NOMO-1 treated with DMSO at 0.1 percent for 48 hours (cell line): ENCODE measurements around the gene TGFBR3L.

Experiments used
- DNase-seq: peaks from one replicate; lab custom pipeline; 2025; ENCODE audit not compliant: unreplicated experiment; lab: John Stamatoyannopoulos, UW

Gene TGFBR3L

DNA sequence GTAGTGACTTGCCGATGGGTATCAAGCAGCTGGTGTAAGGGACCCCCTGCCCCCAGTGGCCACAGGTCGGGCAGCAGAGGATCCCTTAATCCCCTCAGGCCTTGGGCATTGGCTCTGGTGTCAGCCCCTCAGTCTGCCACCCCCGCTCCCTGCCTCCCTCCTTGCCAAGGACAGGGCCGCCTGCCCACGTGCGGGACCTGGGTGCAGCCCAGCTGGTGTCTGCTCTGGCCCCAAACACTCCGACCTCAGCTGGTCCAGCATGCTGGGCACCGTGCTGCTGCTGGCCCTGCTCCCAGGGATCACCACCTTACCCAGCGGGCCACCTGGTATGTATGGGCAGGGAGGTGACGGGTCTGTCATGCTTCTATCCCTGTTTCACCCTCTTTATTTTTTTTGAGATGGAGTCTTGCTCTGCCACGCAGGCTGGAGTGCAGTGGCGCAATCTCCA lies at the start of gene TGFBR3L:
Gene TGFBR3L, plus strand, starts transcription at position 233 of the 448 bp plus-strand sequence.
- no peak for DNase-seq

DNA sequence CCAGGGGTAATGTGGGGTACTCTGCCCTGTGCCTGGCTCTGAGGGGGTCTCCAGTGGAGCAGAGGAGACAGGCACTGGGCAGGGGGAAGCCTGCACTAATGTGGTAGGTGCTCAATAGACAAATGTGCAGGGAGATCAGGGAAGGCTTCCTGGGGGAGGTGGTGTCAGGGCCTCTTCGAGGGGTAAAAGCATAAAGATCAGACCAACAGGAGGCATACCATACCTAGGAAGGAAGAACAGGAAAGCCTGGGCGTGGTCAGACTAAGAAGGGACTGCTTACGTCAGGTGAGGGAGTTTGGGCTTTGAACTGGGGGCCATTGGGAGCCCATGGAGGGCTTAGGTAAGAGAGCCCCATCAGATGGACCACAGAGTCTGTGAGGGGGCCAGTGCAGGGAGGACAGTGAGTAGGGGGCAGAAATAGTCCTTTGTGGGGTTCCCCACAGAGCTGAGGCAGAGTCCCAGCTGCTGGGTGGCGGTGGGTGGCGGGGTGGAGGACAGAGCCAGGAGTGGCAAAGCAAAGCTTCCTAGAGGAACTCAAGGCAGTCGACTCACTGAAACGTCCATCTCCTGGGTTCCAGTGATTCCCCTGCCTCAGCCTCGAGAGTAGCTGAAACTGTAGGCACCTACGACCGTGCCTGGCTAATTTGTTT lies 49.2 kb upstream of the TGFBR3L start:
- DNase-seq = no peak

DNA sequence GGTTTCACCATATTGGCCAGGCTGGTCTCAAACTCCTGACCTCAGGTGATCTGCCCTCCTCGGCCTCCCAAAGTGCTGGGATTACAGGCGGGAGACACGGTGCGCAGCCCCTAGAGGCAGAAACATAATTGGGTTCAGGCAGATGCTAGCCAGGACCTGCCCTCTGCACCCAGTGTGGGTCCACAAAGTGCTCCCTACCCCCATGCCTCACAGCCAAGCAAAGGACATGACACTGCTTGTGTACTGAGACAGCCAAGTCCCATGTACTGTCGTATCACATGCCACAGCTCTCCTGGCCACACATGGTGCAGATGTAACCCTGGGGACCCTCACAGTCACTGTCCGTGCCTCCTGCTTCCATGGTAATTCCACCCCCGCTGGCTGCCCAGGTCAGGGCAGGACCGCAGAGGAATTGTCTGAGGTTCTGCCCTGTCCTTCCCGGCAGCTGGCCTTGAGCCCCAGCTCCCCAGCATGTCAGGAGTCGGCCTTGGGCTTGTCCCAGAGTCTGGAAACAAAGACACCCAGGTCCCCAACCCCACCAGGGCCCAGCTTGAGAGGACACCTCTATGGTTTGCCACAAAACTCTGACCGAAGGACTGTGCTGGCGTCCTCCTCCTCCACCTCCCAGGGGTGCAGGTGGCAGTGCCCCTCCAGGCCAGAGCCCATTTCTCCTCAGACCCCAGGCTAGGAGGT lies 48.1 kb upstream of the TGFBR3L start:
- no peak for DNase-seq

DNA sequence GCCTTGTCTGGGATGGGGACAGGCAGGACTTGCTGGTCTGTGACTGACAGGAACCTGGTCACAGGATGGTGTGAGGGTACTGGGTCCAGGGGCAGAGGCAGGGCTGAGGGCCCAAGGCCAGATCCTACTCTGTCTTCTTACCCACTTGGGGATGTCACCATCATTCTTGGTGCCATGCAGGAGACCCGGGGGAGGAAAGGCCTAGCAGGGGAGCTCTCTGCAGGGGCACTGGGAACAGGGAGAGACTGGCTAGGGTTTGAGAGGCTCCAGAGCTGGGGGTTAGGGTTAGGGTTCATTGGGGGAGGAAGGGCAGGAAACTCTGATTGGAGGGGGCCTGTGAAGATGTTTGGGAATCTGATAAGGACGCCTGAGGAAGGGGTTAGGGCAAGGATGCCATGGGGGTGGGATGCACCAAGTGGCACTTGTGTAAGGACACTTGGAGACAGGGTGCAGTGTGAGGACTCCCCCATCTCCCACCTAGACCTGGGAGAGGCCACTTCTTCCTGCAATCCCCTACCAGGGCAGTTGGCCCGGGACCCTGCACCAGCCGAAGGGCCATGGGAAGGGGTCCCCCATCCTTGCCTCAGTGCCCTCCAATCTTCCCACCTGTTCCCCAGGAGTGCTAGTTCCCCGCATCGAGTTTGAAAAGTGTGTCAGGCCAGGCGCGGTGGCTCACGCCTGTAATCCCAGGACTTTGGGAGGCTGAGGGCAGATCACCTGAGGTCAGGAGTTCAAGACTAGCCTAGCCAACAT lies 47.4 kb upstream of the TGFBR3L start:
- no peak for DNase-seq

DNA sequence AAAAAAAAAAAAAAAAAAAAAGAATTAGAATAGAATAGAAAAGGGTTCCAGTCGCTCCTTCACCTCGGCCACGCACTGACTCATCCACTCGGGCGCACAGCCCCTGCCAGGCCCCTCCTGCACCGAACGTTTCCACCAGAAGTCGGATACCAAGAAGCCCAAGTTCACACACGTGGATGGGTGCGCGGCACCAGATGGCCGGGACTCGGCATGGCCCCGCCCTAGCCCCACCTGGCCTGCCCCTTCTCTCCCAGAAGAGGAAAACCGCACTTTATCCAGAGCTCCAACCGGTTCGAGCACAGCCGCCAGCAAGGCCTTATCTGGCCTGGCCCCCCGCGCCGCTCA lies 46.3 kb upstream of the TGFBR3L start:
- DNase-seq = no peak

GRCh38 chr19:7868671-7869452 lies 45.8 kb upstream of the TGFBR3L start:
- DNase-seq = peak; percentile 74

GRCh38 chr19:7869453-7869909 lies 45.1 kb upstream of the TGFBR3L start:
- DNase-seq = peak; percentile 65

- peak; percentile 72 for DNase-seq
Observed at GRCh38 chr19:7869910-7870511, 44.6 kb upstream of the TGFBR3L start.

- DNase-seq = peak; percentile 80
Observed at GRCh38 chr19:7870571-7871436, 43.8 kb upstream of the TGFBR3L start.

GRCh38 chr19:7871437-7872305 lies 43.0 kb upstream of the TGFBR3L start:
- peak; percentile 91 for DNase-seq

- DNase-seq = no peak
Observed at GRCh38 chr19:7872306-7873204, 42.1 kb upstream of the TGFBR3L start.

DNA sequence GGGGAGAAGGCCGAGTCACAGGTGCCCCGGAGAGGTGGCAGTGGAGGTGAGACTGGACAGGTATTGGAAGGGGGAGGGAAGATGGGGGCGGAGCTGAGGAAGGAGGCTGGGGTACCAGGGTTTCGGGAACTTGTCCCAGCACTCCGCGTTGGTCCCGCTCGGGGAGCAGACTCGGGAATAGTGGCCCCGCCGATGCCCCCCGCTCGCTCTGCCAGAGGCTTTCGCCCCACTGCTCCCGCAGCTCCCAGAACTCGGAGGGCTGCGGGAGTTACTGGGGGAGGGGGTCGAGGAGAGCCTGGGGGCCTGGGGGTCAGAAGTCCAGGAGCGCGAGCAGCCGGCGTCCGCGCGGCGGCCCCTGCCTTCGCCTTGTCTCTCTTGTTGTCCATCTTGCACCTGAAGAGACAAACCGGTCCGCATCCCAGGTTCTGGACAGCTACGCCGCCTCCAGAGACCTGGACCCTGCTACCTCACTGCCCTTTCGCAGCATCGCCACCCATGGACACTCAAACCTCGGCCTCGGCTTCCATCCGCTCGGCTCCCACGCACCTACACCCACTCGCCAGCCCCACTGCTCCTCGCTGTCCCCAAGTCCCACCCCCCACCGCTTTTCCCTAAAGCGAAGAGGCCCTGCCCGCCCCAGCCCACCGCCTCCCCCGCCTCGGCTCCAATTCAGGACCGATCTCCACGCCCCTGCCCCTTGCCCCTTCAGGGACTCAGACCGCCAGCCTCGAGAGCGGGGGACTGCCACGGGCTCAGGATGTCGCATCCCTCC lies 41.1 kb upstream of the TGFBR3L start:
- no peak for DNase-seq

- DNase-seq = no peak
Observed at GRCh38 chr19:7874076-7874896, 40.3 kb upstream of the TGFBR3L start, which contains the start of gene PRR36. TSS of gene PRR36 (minus strand) at chr19:7874390. CDS start at chr19:7873689, 701 bp downstream.

GRCh38 chr19:7874897-7875273 lies 39.7 kb upstream of the TGFBR3L start:
- DNase-seq = no peak

- no peak for DNase-seq
Observed at GRCh38 chr19:7877249-7877836, 37.3 kb upstream of the TGFBR3L start.
